H9 (cell line): ENCODE measurements around the gene PFDN4. TPM values are rescaled to one million over a fixed set of nuclear protein-coding genes. Genes with fewer than 3 reads are reported as not detected.

ENCODE experiments used
- DNase-seq: peaks from one replicate; pipeline ENCODE4 v3.0.0-alpha.2; 2017
- H2AFZ ChIP-seq: one replicate; pipeline ENCODE4 v1.6.1; 2013; ENCODE audit warnings: mild to moderate bottlenecking, low read length, control low read depth, moderate library complexity
- H2AK5ac ChIP-seq: 2 replicates; pipeline ENCODE4 v1.6.1; 2013; ENCODE audit warnings: low read length, control low read depth, mixed read lengths; ENCODE audit not compliant: insufficient read length
- H2BK120ac ChIP-seq: one replicate; pipeline ENCODE4 v1.6.1; 2013; ENCODE audit warnings: low read depth, mild to moderate bottlenecking, low read length, control low read depth, inconsistent platforms; ENCODE audit not compliant: poor library complexity, severe bottlenecking
- H2BK12ac ChIP-seq: 2 replicates; pipeline ENCODE4 v1.6.1; 2013; ENCODE audit warnings: low read length, control low read depth, mixed read lengths, low read depth; ENCODE audit not compliant: insufficient read length
- H2BK15ac ChIP-seq: 2 replicates; pipeline ENCODE4 v1.6.1; 2013; ENCODE audit warnings: low read depth, low read length, control low read depth
- H2BK20ac ChIP-seq: one replicate; pipeline ENCODE4 v1.6.1; 2013; ENCODE audit warnings: low read depth, mild to moderate bottlenecking, low read length, control low read depth, inconsistent platforms; ENCODE audit not compliant: poor library complexity, severe bottlenecking
- H2BK5ac ChIP-seq: 2 replicates; pipeline ENCODE4 v1.6.1; 2013; ENCODE audit warnings: low read length, control low read depth, mixed read lengths; ENCODE audit not compliant: insufficient read length
- H3K14ac ChIP-seq: 2 replicates; pipeline ENCODE4 v1.6.1; 2013; ENCODE audit warnings: low read length, control low read depth; ENCODE audit not compliant: insufficient read depth
- H3K18ac ChIP-seq: 2 replicates; pipeline ENCODE4 v1.6.1; 2013; ENCODE audit warnings: low read depth, mild to moderate bottlenecking, mixed read lengths, low read length, control low read depth; ENCODE audit not compliant: insufficient read length
- H3K23ac ChIP-seq: 2 replicates; pipeline ENCODE4 v1.6.1; 2013; ENCODE audit warnings: low read length, control low read depth, mixed read lengths, low read depth; ENCODE audit not compliant: insufficient read length
- H3K23me2 ChIP-seq: 2 replicates; pipeline ENCODE4 v1.6.1; 2013; ENCODE audit warnings: low read depth, mild to moderate bottlenecking, mixed read lengths, low read length, control low read depth; ENCODE audit not compliant: insufficient read length, poor library complexity, severe bottlenecking
- H3K27ac ChIP-seq: 2 replicates; pipeline ENCODE4 v1.5.1; 2013; ENCODE audit warnings: low read length, control low read depth, mixed read lengths, low read depth; ENCODE audit not compliant: insufficient read length
- H3K27me3 ChIP-seq: 2 replicates; pipeline ENCODE4 v1.6.1; 2013; ENCODE audit warnings: low read length, control low read depth, inconsistent platforms; ENCODE audit not compliant: insufficient read depth
- H3K4ac ChIP-seq: 2 replicates; pipeline ENCODE4 v1.6.1; 2013; ENCODE audit warnings: low read depth, mild to moderate bottlenecking, control low read depth, inconsistent platforms, low read length, moderate library complexity
- H3K4me1 ChIP-seq: 2 replicates; pipeline ENCODE4 v1.6.1; 2013; ENCODE audit warnings: low read length, control low read depth, inconsistent platforms; ENCODE audit not compliant: insufficient read depth
- H3K4me2 ChIP-seq: 2 replicates; pipeline ENCODE4 v1.6.1; 2013; ENCODE audit warnings: low read length, control low read depth, mixed read lengths; ENCODE audit not compliant: insufficient read length, insufficient read depth
- H3K56ac ChIP-seq: 2 replicates; pipeline ENCODE4 v1.6.1; 2013; ENCODE audit warnings: low read depth, mild to moderate bottlenecking, mixed read lengths, low read length, control low read depth; ENCODE audit not compliant: insufficient read length
- H3K79me1 ChIP-seq: 2 replicates; pipeline ENCODE4 v1.6.1; 2013; ENCODE audit warnings: low read depth, mild to moderate bottlenecking, moderate library complexity, low read length, control low read depth, inconsistent platforms; ENCODE audit not compliant: insufficient read depth, poor library complexity, severe bottlenecking
- H3K79me2 ChIP-seq: 2 replicates; pipeline ENCODE4 v1.6.1; 2013; ENCODE audit warnings: low read length, control low read depth, inconsistent platforms; ENCODE audit not compliant: insufficient read depth
- H3K9ac ChIP-seq: 2 replicates; pipeline ENCODE4 v1.6.1; 2013; ENCODE audit warnings: low read length, control low read depth, mixed read lengths; ENCODE audit not compliant: insufficient read length; ENCODE audit errors: extremely low read depth
- H3K9me3 ChIP-seq: one replicate; pipeline ENCODE4 v1.6.1; 2013; ENCODE audit warnings: low read depth, low read length, inconsistent platforms; ENCODE audit not compliant: control insufficient read depth
- H3T11ph ChIP-seq: one replicate; pipeline ENCODE4 v1.6.1; 2013; ENCODE audit warnings: mild to moderate bottlenecking, low read length, control low read depth, inconsistent platforms
- H4K20me1 ChIP-seq: one replicate; pipeline ENCODE4 v1.6.1; 2013; ENCODE audit not compliant: control insufficient read depth, insufficient read length, insufficient read depth
- H4K5ac ChIP-seq: 2 replicates; pipeline ENCODE4 v1.6.1; 2013; ENCODE audit warnings: low read depth, mild to moderate bottlenecking, mixed read lengths, low read length, control low read depth; ENCODE audit not compliant: insufficient read length
- H4K8ac ChIP-seq: replicated peaks from 2 replicates; pipeline ENCODE4 v1.6.1; 2013; ENCODE audit warnings: low read length, control low read depth, mixed read lengths, low read depth; ENCODE audit not compliant: insufficient read length
- H4K91ac ChIP-seq: 2 replicates; pipeline ENCODE4 v1.6.1; 2013; ENCODE audit warnings: low read depth, mild to moderate bottlenecking, moderate library complexity, mixed read lengths, low read length, control low read depth; ENCODE audit not compliant: insufficient read length
- H3K27ac Mint-ChIP-seq, 3 experiments: 2 replicates in 2 of 3; 3 replicates in 1 of 3; pipeline ENCODE4 v1.8.0; 2020 to 2021; ENCODE audit warnings: mixed read lengths in 3 of 3, mild to moderate bottlenecking in 1 of 3, moderate library complexity in 1 of 3
- H3K27me3 Mint-ChIP-seq: 2 replicates; pipeline ENCODE4 v1.8.0; 2021; ENCODE audit warnings: low read depth, mild to moderate bottlenecking, moderate library complexity, mixed read lengths
- H3K36me3 Mint-ChIP-seq, 3 experiments: 2 replicates in 2 of 3; 3 replicates in 1 of 3; pipeline ENCODE4 v1.8.0; 2020 to 2021; ENCODE audit warnings: low read depth in 3 of 3, mixed read lengths in 3 of 3; ENCODE audit not compliant: insufficient read depth in 1 of 3
- H3K4me1 Mint-ChIP-seq, 2 experiments: 2 replicates each; pipeline ENCODE4 v1.8.0; 2020; ENCODE audit warnings: mixed read lengths in 2 of 2
- H3K4me3 Mint-ChIP-seq, 2 experiments: 2 replicates in 1 of 2; 3 replicates in 1 of 2; pipeline ENCODE4 v1.8.0; 2020 to 2021; ENCODE audit warnings: mild to moderate bottlenecking in 2 of 2, mixed read lengths in 2 of 2, moderate library complexity in 1 of 2
- H3K9me3 Mint-ChIP-seq, 2 experiments: 2 replicates in 1 of 2; 3 replicates in 1 of 2; pipeline ENCODE4 v1.8.0; 2020; ENCODE audit warnings: mild to moderate bottlenecking in 2 of 2, mixed read lengths in 2 of 2, moderate library complexity in 1 of 2
- WGBS: extraction: QIAGEN DNeasy Blood & Tissue Kit; methylation state at CpG from one replicate; pipeline ENCODE4 v1.1.7; 2013; ENCODE audit warnings: missing lambda C conversion rate, low lambda C conversion rate, mixed read lengths; ENCODE audit not compliant: insufficient read length; ENCODE audit errors: extremely low coverage; 5-methylcytosine and 5-hydroxymethylcytosine counted together
- total RNA-seq: library from RNA; stranded (reverse); gene quantifications from 2 replicates; pipeline ENCODE4 v1.2.1, GENCODE V29; 2021
- TF ChIP-seq, protein P1 (sequence below): fragments of 200-600 bp; sonication (generic); conservative IDR thresholded peaks from 3 replicates; pipeline ENCODE4 v1.8.0; 2021; ENCODE audit warnings: antibody characterized with exemption, mild to moderate bottlenecking

Gene PFDN4
- total RNA-seq, 1 experiment from 2014 or later = 73.6 TPM

DNA sequence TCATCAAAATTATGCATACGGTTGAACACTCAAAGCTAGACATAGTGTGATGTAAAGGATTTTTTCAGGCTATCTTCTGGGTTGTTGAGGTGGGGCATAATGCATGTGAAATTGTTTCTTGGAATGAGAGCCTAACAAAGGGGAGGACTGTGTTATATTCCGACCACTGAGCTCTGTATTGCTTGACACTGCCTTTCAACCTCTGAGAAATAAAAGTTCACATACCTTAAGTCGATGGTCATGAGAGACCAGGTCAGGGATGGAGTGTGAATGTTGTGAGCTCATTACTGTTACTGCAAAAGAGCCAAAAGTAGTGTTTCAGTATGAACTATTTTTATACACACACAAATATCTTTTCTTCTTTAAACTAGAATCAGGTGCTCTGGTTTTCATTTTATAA, 5.0 kb downstream of the PFDN4 start:
- Mint-ChIP-seq H3K27ac (no peak overlapping the region), H3K27me3 (no peaks in the 10 kb centered on the region), H3K4me3 (no peak overlapping the region), H3K36me3 (peaks cover 37 to 57% (median 39%) of the 10 kb centered on the region in 3 experiments; a peak in 6 of 7 replicates), H3K9me3 (no peaks in the 10 kb centered on the region), H3K4me1 (peaks cover 16 to 17% of the 10 kb centered on the region in 2 experiments)
- no peak overlapping the region for H2BK20ac ChIP-seq
- H3K4me1 ChIP-seq = no peaks in the 10 kb centered on the region
- no peaks in the 10 kb centered on the region for H3K9me3 ChIP-seq
- no peak for DNase-seq
- no peak overlapping the region for H3K23ac ChIP-seq
- H4K91ac ChIP-seq = no peak overlapping the region
- no peak overlapping the region for H3K4ac ChIP-seq
- H3K27me3 ChIP-seq = no peaks in the 10 kb centered on the region
- no peak overlapping the region for H2BK5ac ChIP-seq
- H3K9ac ChIP-seq = no peak overlapping the region
- no peak overlapping the region for H2AK5ac ChIP-seq
- H4K8ac ChIP-seq = no peak overlapping the region
- H2BK12ac ChIP-seq = no peak overlapping the region
- H3K79me2 ChIP-seq = peaks cover 34% of the 10 kb centered on the region; the same call in 1 of the 2 replicates
- no peak overlapping the region for H3T11ph ChIP-seq
- no peak overlapping the region for H3K4me2 ChIP-seq
- H4K5ac ChIP-seq = no peak overlapping the region
- no peak overlapping the region for H3K27ac ChIP-seq
- H3K18ac ChIP-seq = no peak overlapping the region
- peaks cover 3% of the 10 kb centered on the region for H3K79me1 ChIP-seq
- WGBS = no CpG with 5 or more reads among the region's 3 CpGs
- TF ChIP-seq, protein P1, sequence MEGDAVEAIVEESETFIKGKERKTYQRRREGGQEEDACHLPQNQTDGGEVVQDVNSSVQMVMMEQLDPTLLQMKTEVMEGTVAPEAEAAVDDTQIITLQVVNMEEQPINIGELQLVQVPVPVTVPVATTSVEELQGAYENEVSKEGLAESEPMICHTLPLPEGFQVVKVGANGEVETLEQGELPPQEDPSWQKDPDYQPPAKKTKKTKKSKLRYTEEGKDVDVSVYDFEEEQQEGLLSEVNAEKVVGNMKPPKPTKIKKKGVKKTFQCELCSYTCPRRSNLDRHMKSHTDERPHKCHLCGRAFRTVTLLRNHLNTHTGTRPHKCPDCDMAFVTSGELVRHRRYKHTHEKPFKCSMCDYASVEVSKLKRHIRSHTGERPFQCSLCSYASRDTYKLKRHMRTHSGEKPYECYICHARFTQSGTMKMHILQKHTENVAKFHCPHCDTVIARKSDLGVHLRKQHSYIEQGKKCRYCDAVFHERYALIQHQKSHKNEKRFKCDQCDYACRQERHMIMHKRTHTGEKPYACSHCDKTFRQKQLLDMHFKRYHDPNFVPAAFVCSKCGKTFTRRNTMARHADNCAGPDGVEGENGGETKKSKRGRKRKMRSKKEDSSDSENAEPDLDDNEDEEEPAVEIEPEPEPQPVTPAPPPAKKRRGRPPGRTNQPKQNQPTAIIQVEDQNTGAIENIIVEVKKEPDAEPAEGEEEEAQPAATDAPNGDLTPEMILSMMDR = no peak
- H3K56ac ChIP-seq = no peak overlapping the region
- H2BK15ac ChIP-seq = no peak overlapping the region
- no peaks in the 10 kb centered on the region for H4K20me1 ChIP-seq
- H2BK120ac ChIP-seq = no peak overlapping the region
- H3K23me2 ChIP-seq = peaks cover 7% of the 10 kb centered on the region
- no peak overlapping the region for H3K14ac ChIP-seq
- H2AFZ ChIP-seq = no peak overlapping the region
